Measurements from ENCODE around the gene VAT1.

GRCh38 chr17:43003542-43004172, 18.5 kb downstream of the VAT1 start:
- TF ChIP-seq CTCF (IDR thresholded peaks at IDR 0.05; ENCODE audit: poor library complexity) = no peak
- TF ChIP-seq EZH2 (IDR thresholded peaks at IDR 0.05; ENCODE audit: borderline replicate concordance) = no peak
